Activated CD8-positive, alpha-beta T cell treated with anti-CD3 and anti-CD28 coated beads for 36 hours (primary cell): ENCODE measurements around the gene SLC39A3. TPM values are rescaled to one million over a fixed set of nuclear protein-coding genes. Genes with fewer than 3 reads are reported as not detected.

ENCODE experiments used
- ATAC-seq: fragments of 200-7000 bp; cut with Tn5 transposase; one replicate; pipeline ENCODE4 v1.10.0; 2021; ENCODE audit warnings: mild to moderate bottlenecking, moderate library complexity
- CTCF ChIA-PET: fragments of 350-600 bp; sonication (Branson Sonifier 250); formaldehyde crosslinking; loops from one replicate; lab custom pipeline; 2021; ENCODE audit warnings: antibody characterized with exemption; lab: Charles Lee
- POLR2A ChIA-PET: fragments of 350-600 bp; sonication (Branson Sonifier 250); formaldehyde crosslinking; loops from one replicate; lab custom pipeline; 2021; ENCODE audit warnings: antibody characterized with exemption; lab: Charles Lee
- DNase-seq: peaks from one replicate; pipeline ENCODE4 v3.0.0-alpha.2; 2020
- H3K27ac Mint-ChIP-seq: one replicate; pipeline ENCODE4 v1.8.0; 2021; ENCODE audit warnings: mild to moderate bottlenecking, mixed read lengths
- H3K27me3 Mint-ChIP-seq: one replicate; pipeline ENCODE4 v1.8.0; 2021; ENCODE audit warnings: mixed read lengths
- H3K36me3 Mint-ChIP-seq: one replicate; pipeline ENCODE4 v1.8.0; 2021; ENCODE audit warnings: low read depth, mixed read lengths
- H3K4me1 Mint-ChIP-seq: one replicate; pipeline ENCODE4 v1.8.0; 2021; ENCODE audit warnings: low read depth, mixed read lengths
- H3K4me3 Mint-ChIP-seq: one replicate; pipeline ENCODE4 v1.8.0; 2021; ENCODE audit warnings: mild to moderate bottlenecking, moderate library complexity, mixed read lengths
- H3K9me3 Mint-ChIP-seq: one replicate; pipeline ENCODE4 v1.8.0; 2021; ENCODE audit warnings: mixed read lengths
- intact Hi-C: fragments of 100-400 bp; cut with micrococcal nuclease; formaldehyde crosslinking; loops from one replicate; pipeline ENCODE4 v1.10.0; 2022
- total RNA-seq, 2 experiments: library from RNA; stranded (reverse); gene quantifications; one replicate each; pipeline ENCODE4 v1.2.3, GENCODE V29; 2021
- TF ChIP-seq, protein P1 (sequence below): fragments of 200-600 bp; IDR thresholded peaks from one replicate; pipeline ENCODE4 v1.8.0; 2022; ENCODE audit warnings: antibody characterized with exemption, mild to moderate bottlenecking

SLC39A3 gene, protein sequence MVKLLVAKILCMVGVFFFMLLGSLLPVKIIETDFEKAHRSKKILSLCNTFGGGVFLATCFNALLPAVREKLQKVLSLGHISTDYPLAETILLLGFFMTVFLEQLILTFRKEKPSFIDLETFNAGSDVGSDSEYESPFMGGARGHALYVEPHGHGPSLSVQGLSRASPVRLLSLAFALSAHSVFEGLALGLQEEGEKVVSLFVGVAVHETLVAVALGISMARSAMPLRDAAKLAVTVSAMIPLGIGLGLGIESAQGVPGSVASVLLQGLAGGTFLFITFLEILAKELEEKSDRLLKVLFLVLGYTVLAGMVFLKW
- 10 to 100 TPM; 35.5 to 38.1 TPM for total RNA-seq

DNA sequence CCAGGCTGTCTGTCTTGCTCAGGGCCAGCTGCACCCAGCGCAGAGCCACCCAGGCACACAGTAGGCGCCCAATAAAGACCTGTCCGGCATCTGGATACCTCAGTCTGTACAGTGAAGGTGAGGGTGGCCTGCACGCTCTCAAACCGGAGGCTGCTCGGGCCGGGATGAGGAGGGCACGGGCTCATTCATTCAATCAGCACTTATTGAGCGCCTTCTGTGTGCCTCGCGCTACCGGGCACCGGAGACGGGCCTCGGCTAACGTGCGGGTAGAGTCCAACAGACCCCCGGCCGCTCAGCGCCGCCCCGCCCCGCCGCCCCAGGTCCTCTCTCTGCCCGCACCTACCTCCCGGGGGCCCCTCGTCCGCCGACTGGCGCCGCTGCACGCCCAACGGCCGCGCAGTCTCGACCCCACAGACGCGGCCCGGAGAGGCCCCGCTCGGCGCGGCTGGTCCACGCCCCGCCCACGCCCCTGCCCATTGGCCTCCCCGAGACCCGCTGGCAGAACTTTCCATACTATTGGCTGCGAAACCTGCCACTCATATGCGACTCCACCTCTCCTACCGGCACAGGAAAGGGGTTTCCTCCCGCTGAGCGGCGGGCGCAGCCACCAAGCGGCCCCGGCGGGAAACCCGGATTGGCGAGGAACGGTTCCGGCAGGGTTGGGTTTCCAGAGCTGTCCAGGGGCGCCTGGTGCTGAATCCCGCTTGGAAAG, at the start of gene SLC39A3:
Gene SLC39A3, minus strand, starts transcription at position 416 of the 712 bp plus-strand sequence. CDS start 2,760 bp downstream, outside the sequence.
- intact Hi-C loops: no loop called here
- peaks cover 5% of the 10 kb centered on the region for H3K27me3 Mint-ChIP-seq
- DNase-seq (peak; percentile 99), ATAC-seq (peak; percentile 100)
- peak within 1 kb of the TSS; percentile 98 for H3K4me3 Mint-ChIP-seq
- TF ChIP-seq, protein P1, sequence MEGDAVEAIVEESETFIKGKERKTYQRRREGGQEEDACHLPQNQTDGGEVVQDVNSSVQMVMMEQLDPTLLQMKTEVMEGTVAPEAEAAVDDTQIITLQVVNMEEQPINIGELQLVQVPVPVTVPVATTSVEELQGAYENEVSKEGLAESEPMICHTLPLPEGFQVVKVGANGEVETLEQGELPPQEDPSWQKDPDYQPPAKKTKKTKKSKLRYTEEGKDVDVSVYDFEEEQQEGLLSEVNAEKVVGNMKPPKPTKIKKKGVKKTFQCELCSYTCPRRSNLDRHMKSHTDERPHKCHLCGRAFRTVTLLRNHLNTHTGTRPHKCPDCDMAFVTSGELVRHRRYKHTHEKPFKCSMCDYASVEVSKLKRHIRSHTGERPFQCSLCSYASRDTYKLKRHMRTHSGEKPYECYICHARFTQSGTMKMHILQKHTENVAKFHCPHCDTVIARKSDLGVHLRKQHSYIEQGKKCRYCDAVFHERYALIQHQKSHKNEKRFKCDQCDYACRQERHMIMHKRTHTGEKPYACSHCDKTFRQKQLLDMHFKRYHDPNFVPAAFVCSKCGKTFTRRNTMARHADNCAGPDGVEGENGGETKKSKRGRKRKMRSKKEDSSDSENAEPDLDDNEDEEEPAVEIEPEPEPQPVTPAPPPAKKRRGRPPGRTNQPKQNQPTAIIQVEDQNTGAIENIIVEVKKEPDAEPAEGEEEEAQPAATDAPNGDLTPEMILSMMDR: no peak
- H3K9me3 Mint-ChIP-seq: no peaks in the 10 kb centered on the region
- H3K36me3 Mint-ChIP-seq: peaks cover 33% of the 10 kb centered on the region
- CTCF ChIA-PET: interaction anchor here (0.7 to 4.4 kb wide), 6 partner anchors 9 to 147 kb away, joined by 3 to 19 read pairs (median 4); partner anchors contain the start of gene ZNF555
- H3K27ac Mint-ChIP-seq: peak within 1 kb of the TSS; percentile 82
- H3K4me1 Mint-ChIP-seq: peaks cover 21% of the 10 kb centered on the region
- POLR2A ChIA-PET: interaction anchor here (0.6 to 1.9 kb wide), 4 partner anchors 9 to 29 kb away, joined by 3 to 10 read pairs (median 5); no protein-coding TSS in a partner anchor

DNA sequence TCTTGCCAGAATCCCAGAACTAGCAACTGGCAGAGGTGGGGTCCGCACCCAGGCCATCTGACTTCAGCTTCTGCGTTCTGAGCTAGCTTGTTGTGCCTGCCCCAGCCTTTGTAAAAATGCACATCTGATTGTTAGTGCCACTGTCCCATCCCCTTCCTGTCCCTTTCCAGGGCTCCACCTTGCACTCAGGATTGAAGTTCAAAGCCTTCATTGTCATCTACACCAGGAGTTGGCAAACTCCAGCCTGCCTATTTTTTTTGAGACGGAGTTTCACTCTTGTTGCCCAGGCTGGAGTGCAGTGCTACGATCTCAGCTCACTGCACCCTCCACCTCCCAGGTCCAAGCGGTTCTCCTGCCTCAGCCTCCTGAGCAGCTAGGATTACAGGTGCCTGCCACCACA, 48.4 kb upstream of the SLC39A3 start:
- CTCF ChIA-PET: interaction anchor here (0.8 to 1.6 kb wide), 2 partner anchors 99 to 315 kb away, joined by 3 to 4 read pairs; no protein-coding TSS in a partner anchor
- TF ChIP-seq, protein P1: no peak
- Mint-ChIP-seq H3K36me3 (peaks cover 38% of the 10 kb centered on the region), H3K27ac (no peak overlapping the region), H3K27me3 (no peaks in the 10 kb centered on the region), H3K9me3 (no peaks in the 10 kb centered on the region), H3K4me1 (peaks cover 40% of the 10 kb centered on the region), H3K4me3 (no peak overlapping the region)
- ATAC-seq (no peak), DNase-seq (no peak)
- POLR2A ChIA-PET: no interaction called here
- intact Hi-C loops: loop anchor here (10.0 kb wide), 1 partner anchor 247 kb away; no protein-coding TSS in a partner anchor

DNA sequence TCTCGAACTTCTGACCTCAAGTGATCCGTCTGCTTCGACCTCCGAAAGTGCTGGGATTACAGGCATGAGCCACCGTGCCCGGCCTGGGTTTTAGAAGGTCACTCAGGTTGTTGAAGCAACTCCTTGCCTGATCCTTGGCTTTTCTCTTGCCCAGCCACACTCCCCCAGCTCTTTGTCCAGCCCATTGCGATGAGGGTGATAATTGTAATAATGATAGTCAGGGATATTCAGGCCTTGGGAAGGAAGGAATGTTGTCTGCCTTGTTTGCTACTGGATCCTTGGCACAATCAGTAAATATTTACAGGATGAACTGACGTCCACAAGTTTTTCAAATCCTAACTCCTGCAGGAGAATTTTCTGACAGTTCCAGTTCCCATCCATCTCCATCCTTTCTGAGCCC, 47.3 kb upstream of the SLC39A3 start:
- DNase-seq (no peak), ATAC-seq (no peak)
- intact Hi-C loops: loop anchor here (10.0 kb wide), 1 partner anchor 248 kb away; no protein-coding TSS in a partner anchor
- Mint-ChIP-seq H3K9me3 (no peaks in the 10 kb centered on the region), H3K4me3 (peak overlapping the region; percentile 93), H3K27me3 (no peaks in the 10 kb centered on the region), H3K4me1 (peaks cover 43% of the 10 kb centered on the region), H3K36me3 (peaks cover 32% of the 10 kb centered on the region), H3K27ac (no peak overlapping the region)
- ChIA-PET POLR2A (interaction anchor here (1.2 kb wide), 1 partner anchor 33 kb away, joined by 4 read pairs; the partner anchor contains the start of gene ZNF554), CTCF (interaction anchor here (0.7 to 1.6 kb wide), 2 partner anchors 100 to 147 kb away, joined by 3 to 4 read pairs; no protein-coding TSS in a partner anchor)
- TF ChIP-seq, protein P1: no peak

DNA sequence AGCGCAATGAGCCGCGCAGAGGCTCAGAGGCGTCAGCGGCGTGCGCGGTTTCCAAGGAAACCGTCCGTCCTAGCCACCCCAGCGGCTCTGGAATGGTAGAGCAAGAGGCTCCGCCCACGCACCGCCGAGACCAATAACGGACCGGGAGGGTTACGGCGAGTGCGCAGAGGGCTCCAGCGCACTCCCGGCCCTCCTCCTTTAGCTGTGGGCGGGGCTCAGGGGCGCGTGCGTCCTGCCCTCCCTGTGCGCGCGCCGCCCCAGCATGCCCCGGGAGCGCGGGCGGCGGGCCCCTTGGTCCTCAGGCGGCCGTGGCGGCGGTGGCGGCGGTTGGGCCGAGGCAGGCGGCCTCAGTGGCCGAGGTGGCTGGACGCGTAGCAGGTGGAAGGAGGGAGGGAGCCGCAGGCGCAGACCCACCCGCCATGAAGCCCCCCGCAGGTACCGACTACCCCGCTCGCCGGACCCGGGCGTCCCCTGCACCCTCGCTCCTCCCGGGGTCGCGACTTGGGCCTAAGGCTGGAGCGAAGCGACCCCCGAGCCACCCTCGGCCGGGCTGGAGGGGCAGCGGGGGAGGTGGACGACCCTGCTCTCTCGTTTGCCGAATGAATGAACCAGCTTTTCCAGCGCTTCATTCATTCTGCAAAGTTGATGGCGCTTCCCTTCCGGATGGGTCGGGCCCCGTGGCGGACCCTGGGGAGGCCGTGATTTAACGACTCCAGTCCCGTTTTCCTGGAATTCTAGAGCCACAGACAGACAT, 45.6 kb upstream of the SLC39A3 start, which contains the start of gene THOP1:
Gene THOP1, plus strand, starts transcription at position 260 of the 754 bp plus-strand sequence. Its CDS starts 160 bp downstream, at position 420.
- intact Hi-C loops: loop anchor here (10.0 kb wide), 1 partner anchor 249 kb away; no protein-coding TSS in a partner anchor
- Mint-ChIP-seq H3K27ac (peak within 1 kb of the TSS; percentile 98), H3K9me3 (no peaks in the 10 kb centered on the region), H3K36me3 (peaks cover 30% of the 10 kb centered on the region), H3K4me3 (peak within 1 kb of the TSS; percentile 93), H3K27me3 (no peaks in the 10 kb centered on the region), H3K4me1 (peaks cover 58% of the 10 kb centered on the region)
- TF ChIP-seq, protein P1: no peak
- CTCF ChIA-PET: interaction anchor here (1.3 to 1.5 kb wide), 2 partner anchors 34 to 165 kb away, joined by 5 to 6 read pairs; partner anchors contain the start of gene ZNF554
- ATAC-seq (peak; percentile 89), DNase-seq (peak; percentile 100)
- POLR2A ChIA-PET: no interaction called here
